Pancreas (tissue), 10 donors: ENCODE data around the gene RABIF. TPM values are rescaled to one million over a fixed set of nuclear protein-coding genes. Genes with fewer than 3 reads are reported as not detected.
"Not testable (repeated sequence)": the region's sequence is repeated elsewhere in the genome, so short reads cannot be mapped to it uniquely, and the experiment has no call there.

ENCODE experiments used
- ATAC-seq, 4 donors: fragments of 200-7000 bp; cut with Tn5 transposase; one replicate each; pipeline versions ENCODE4 v1.8.0 to v1.9.1; 2020; ENCODE audit warnings: mild to moderate bottlenecking in 4 of 4, moderate library complexity in 4 of 4
- DNase-seq, 6 donors: peaks; one replicate each; pipeline ENCODE4 v3.0.0-alpha.2; 2020
- FAIRE-seq: peaks from 2 replicates; lab custom pipeline; 2012; peaks lifted over from hg19 to GRCh38; lab: Jason Lieb, UNC
- H3K27ac ChIP-seq, 4 donors: fragments of 200-600 bp; sonication (generic); 1 replicate in 3 of 4; 2 replicates in 1 of 4; pipeline versions ENCODE4 v1.5.0 to v1.8.0; 2020
- H3K27me3 ChIP-seq, 4 donors: fragments of 200-600 bp; one replicate each; pipeline ENCODE4 v1.8.0; 2021
- H3K36me3 ChIP-seq, 3 donors: fragments of 200-600 bp; sonication (generic) in 1 of 3; one replicate each; pipeline versions ENCODE4 v1.5.0 to v1.8.0; 2020 to 2021
- H3K4me1 ChIP-seq, 3 donors: fragments of 200-600 bp; one replicate each; pipeline ENCODE4 v1.8.0; 2021
- H3K4me3 ChIP-seq, 4 donors: fragments of 200-600 bp; sonication (generic) in 2 of 4; one replicate each; pipeline versions ENCODE4 v1.5.0 to v1.8.0; 2020 to 2021
- H3K9me3 ChIP-seq, 4 donors: fragments of 200-600 bp; one replicate each; pipeline ENCODE4 v1.8.0; 2021
- WGBS, 2 donors: extraction: QIAGEN DNeasy Blood & Tissue Kit; methylation state at CpG; one replicate each; pipeline ENCODE4 v1.1.7; 2013; 5-methylcytosine and 5-hydroxymethylcytosine counted together
- intact Hi-C, 3 donors: fragments of 100-400 bp; cut with DNase I; formaldehyde crosslinking; loops; one replicate each; pipeline versions ENCODE4 v1.11.1 to v1.14.2; 2022
- polyA plus RNA-seq, 2 donors: library from polyadenylated mRNA; stranded (reverse); fragments of 200-250 nt; gene quantifications; one replicate each; pipeline ENCODE4 v1.2.3, GENCODE V29; 2013
- total RNA-seq, 6 donors: library from RNA; stranded (reverse); fragmentation: NEBNext Ultra II Directional in 4 of 6; extraction: Animal tissue kit (Norgen Biotek cat#: 25700) in 4 of 6; gene quantifications; one replicate each; pipeline versions ENCODE4 v1.2.1 to v1.2.4, GENCODE V29; 2021 to 2023
- TF ChIP-seq, protein P1 (sequence below), 4 donors: fragments of 200-600 bp; sonication (generic) in 3 of 4; IDR thresholded peaks; one replicate each; pipeline versions ENCODE4 v1.5.0 to v1.8.0; 2021; ENCODE audit warnings: antibody characterized with exemption in 4 of 4
- donor health status: healthy with polysubstance abuse.
- donor health status: DM: no; HTN: no; CAD: no; lungs with moderate emphysema.
- donor health status: DM: no; HTN: no; CAD: no.
- donor health status: control.
- donor health status: control.
- donor health status: Bipolar disorder and iron deficiency.
- donor health status: DM: yes; HTN: yes; CAD: no.
- donor health status: DM: no; HTN: no; CAD: no.
- donor health status: DM: no; HTN: no; CAD: no.
- donor health status: DM: yes; HTN: yes; CAD: no.

RABIF gene
- total and polyA plus RNA-seq, 8 donors, result 1.7 to 3.9 (median 2.5) TPM

- intact Hi-C loops, result no loop called here
- no peak for ATAC-seq
- TF ChIP-seq, protein P1, sequence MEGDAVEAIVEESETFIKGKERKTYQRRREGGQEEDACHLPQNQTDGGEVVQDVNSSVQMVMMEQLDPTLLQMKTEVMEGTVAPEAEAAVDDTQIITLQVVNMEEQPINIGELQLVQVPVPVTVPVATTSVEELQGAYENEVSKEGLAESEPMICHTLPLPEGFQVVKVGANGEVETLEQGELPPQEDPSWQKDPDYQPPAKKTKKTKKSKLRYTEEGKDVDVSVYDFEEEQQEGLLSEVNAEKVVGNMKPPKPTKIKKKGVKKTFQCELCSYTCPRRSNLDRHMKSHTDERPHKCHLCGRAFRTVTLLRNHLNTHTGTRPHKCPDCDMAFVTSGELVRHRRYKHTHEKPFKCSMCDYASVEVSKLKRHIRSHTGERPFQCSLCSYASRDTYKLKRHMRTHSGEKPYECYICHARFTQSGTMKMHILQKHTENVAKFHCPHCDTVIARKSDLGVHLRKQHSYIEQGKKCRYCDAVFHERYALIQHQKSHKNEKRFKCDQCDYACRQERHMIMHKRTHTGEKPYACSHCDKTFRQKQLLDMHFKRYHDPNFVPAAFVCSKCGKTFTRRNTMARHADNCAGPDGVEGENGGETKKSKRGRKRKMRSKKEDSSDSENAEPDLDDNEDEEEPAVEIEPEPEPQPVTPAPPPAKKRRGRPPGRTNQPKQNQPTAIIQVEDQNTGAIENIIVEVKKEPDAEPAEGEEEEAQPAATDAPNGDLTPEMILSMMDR (IDR thresholded peaks at IDR 0.05), result no peak
- no peaks in the 10 kb centered on the region for H3K9me3 ChIP-seq
- no peak overlapping the region for H3K27ac ChIP-seq
- no peaks in the 10 kb centered on the region for H3K36me3 ChIP-seq
- H3K4me3 ChIP-seq, result no peak overlapping the region
- DNase-seq, result no peak
- WGBS, 2 donors, result 73 to 78% methylated on average over 3 of the region's 3 CpGs
- no peak for FAIRE-seq
- H3K4me1 ChIP-seq, result no peaks in the 10 kb centered on the region
- no peaks in the 10 kb centered on the region for H3K27me3 ChIP-seq
These were observed 57.0 kb downstream of the RABIF start for GRCh38 chr1:202831906-202832305.

DNA sequence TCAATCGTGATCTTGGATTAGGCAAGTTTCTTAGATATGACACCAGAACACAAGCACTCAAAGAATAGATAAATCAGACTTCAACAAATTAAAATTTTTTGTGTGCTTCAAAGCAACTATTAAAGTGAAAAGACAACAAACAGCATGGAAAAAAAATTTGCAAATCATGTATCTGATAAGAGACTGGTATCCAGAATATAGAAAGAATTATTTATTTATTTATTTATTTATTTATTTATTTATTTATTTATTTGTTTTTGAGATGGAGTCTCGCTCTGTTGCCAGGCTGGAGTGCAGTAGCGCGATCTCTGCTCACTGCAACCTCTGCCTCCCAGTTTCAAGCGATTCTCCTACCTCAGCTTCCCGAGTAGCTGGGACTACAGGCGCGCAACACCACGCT is 59.7 kb downstream of the RABIF start:
- WGBS, 2 donors, result 94 to 97% methylated on average over 9 of the region's 9 CpGs
- H3K27me3 ChIP-seq, H3K36me3 ChIP-seq, FAIRE-seq, DNase-seq, ATAC-seq, H3K4me1 ChIP-seq, H3K27ac ChIP-seq, H3K4me3 ChIP-seq, H3K9me3 ChIP-seq, intact Hi-C loops: not testable (repeated sequence)

Other genes starting within 250 kb of the RABIF start
- under 1 TPM in 2 of 6 donors, not detected in 4; 0.03 TPM for gene SYT2, start 178.7 kb downstream of the RABIF start, total RNA-seq
- under 1 TPM; under 0.01 to 0.02 TPM for gene SYT2, start 178.7 kb downstream of the RABIF start, polyA plus RNA-seq
- gene KDM5B, start 80.7 kb downstream of the RABIF start, total RNA-seq, result 10 to 100 TPM; 18.2 to 47.0 (median 25.1) TPM
- gene KDM5B, start 80.7 kb downstream of the RABIF start, polyA plus RNA-seq, result 10 to 100 TPM in 1 of 2 donors, 1 to 10 TPM in 1; 7.3 to 10.5 TPM
- gene PCAT6, start 78.2 kb downstream of the RABIF start, total RNA-seq, result 1 to 10 TPM in 1 of 6 donors, under 1 TPM in 5; 0.31 to 1.2 (median 0.66) TPM
- gene PCAT6, start 78.2 kb downstream of the RABIF start, polyA plus RNA-seq, result 1 to 10 TPM; 1.7 to 2.5 TPM
- gene KLHL12, start 38.1 kb upstream of the RABIF start, total RNA-seq, result 10 to 100 TPM; 10.2 to 17.8 (median 11.7) TPM
- 10 to 100 TPM in 1 of 2 donors, 1 to 10 TPM in 1; 8.2 to 13.4 TPM for gene KLHL12, start 38.1 kb upstream of the RABIF start, polyA plus RNA-seq
- gene ADIPOR1, start 69.2 kb upstream of the RABIF start, total RNA-seq, result 10 to 100 TPM; 34.2 to 52.2 (median 49.5) TPM
- gene ADIPOR1, start 69.2 kb upstream of the RABIF start, polyA plus RNA-seq, result 10 to 100 TPM; 27.9 to 45.6 TPM
- gene CYB5R1, start 78.1 kb upstream of the RABIF start, total RNA-seq, result 10 to 100 TPM; 28.4 to 35.3 (median 33.1) TPM
- gene CYB5R1, start 78.1 kb upstream of the RABIF start, polyA plus RNA-seq, result 10 to 100 TPM; 19.4 to 46.8 TPM
- 10 to 100 TPM; 24.3 to 38.7 (median 30.6) TPM for gene TMEM183A, start 118.2 kb upstream of the RABIF start, total RNA-seq
- gene TMEM183A, start 118.2 kb upstream of the RABIF start, polyA plus RNA-seq, result 10 to 100 TPM; 16.6 to 33.1 TPM
- gene PPFIA4, start 137.3 kb upstream of the RABIF start, total RNA-seq, result under 1 TPM; 0.09 to 0.53 (median 0.34) TPM
- under 1 TPM; 0.30 to 0.82 TPM for gene PPFIA4, start 137.3 kb upstream of the RABIF start, polyA plus RNA-seq
- not detected for gene MYOG, start 196.9 kb upstream of the RABIF start, total RNA-seq
- under 1 TPM in 1 of 2 donors, not detected in 1; 0.07 TPM for gene MYOG, start 196.9 kb upstream of the RABIF start, polyA plus RNA-seq
- gene ADORA1, start 238.6 kb upstream of the RABIF start, total RNA-seq, result 10 to 100 TPM in 3 of 6 donors, 1 to 10 TPM in 3; 8.1 to 19.3 (median 12.7) TPM
- gene ADORA1, start 238.6 kb upstream of the RABIF start, polyA plus RNA-seq, result 10 to 100 TPM; 14.8 to 19.7 TPM